ENCODE measurements around the gene MTHFD1. TPM values are rescaled to one million over a fixed set of nuclear protein-coding genes. Genes with fewer than 3 reads are reported as not detected.

Gene MTHFD1
- total and polyA plus RNA-seq, 9 of the 15 experiments (the other 6 are each of a cell fraction or from before 2014, with no cell fraction given): 66.7 to 158 (median 90.9) TPM

- no peak for TF ChIP-seq ZBTB26 (CRISPR knock-in tag; IDR thresholded peaks at IDR 0.05)
- no peak for TF ChIP-seq KDM4B (IDR thresholded peaks at IDR 0.05; ENCODE audit: borderline replicate concordance in 2 of 2, low read depth in 1 of 2)
- no peak for TF ChIP-seq ZNF57 (CRISPR knock-in tag; IDR thresholded peaks at IDR 0.05)
- TF ChIP-seq CTBP1 (IDR thresholded peaks at IDR 0.05; ENCODE audit: borderline replicate concordance): peak; percentile 86
- TF ChIP-seq RCOR1 (IDR thresholded peaks at IDR 0.05; ENCODE audit: borderline replicate concordance in 1 of 2, low read depth in 2 of 2, low read length in 2 of 2): no peak
- no peak for TF ChIP-seq HDAC2 (IDR thresholded peaks at IDR 0.05)
- no peak; a peak in 1 of 4 replicates for TF ChIP-seq SIN3A (IDR thresholded peaks at IDR 0.05; ENCODE audit: borderline replicate concordance in 2 of 2, control insufficient read depth in 1 of 2, low read depth in 2 of 2, low read length in 2 of 2)
- no peak for TF ChIP-seq ZNF239 (CRISPR knock-in tag; IDR thresholded peaks at IDR 0.05)
- no peak for TF ChIP-seq IRF2 (CRISPR knock-in tag; IDR thresholded peaks at IDR 0.05)
- no peak for TF ChIP-seq ZNF696 (CRISPR knock-in tag; conservative IDR thresholded peaks at IDR 0.05)
- TF ChIP-seq NFIC (IDR thresholded peaks at IDR 0.05): no peak
- TF ChIP-seq ZBTB5 (IDR thresholded peaks at IDR 0.05): no peak
- TF ChIP-seq KLF6 (CRISPR knock-in tag; IDR thresholded peaks at IDR 0.05; ENCODE audit: borderline replicate concordance): no peak
- no peak for TF ChIP-seq NCOA6 (IDR thresholded peaks at IDR 0.05)
- peak; percentile 64; the same call in 1 of the 2 replicates for TF ChIP-seq ZNF511 (CRISPR knock-in tag; IDR thresholded peaks at IDR 0.05)
- TF ChIP-seq MBD2 (IDR thresholded peaks at IDR 0.05; ENCODE audit: borderline replicate concordance, low read depth): no peak; the same call in 1 of the 2 replicates
- no peak for TF ChIP-seq CBFB (CRISPR knock-in tag; IDR thresholded peaks at IDR 0.05)
- TF ChIP-seq XRCC5 (IDR thresholded peaks at IDR 0.05; ENCODE audit: low read depth, low read length): no peak
- no peak for TF ChIP-seq CBX2 (IDR thresholded peaks at IDR 0.05; ENCODE audit: insufficient read depth, low read length, poor library complexity, severe bottlenecking)
- TF ChIP-seq PBX2 (CRISPR knock-in tag; IDR thresholded peaks at IDR 0.05; ENCODE audit: low read depth): no peak
- TF ChIP-seq PBX2 (tag; conservative IDR thresholded peaks at IDR 0.05; ENCODE audit: low read depth): no peak
- no peak for TF ChIP-seq FOXA3 (CRISPR knock-in tag; conservative IDR thresholded peaks at IDR 0.05 in 1 of 2, IDR thresholded peaks at IDR 0.05 in 1 of 2)
Observed at GRCh38 chr14:64503434-64504309, 115.5 kb downstream of the MTHFD1 start, which contains the start of gene ZBTB25 (continued).
